Activated effector memory CD4-positive, alpha-beta T cell treated with Interleukin-2 at 50 U/mL for 16 hours (primary cell): ENCODE measurements around the gene ABL1.

ENCODE experiments used
- DNase-seq: peaks from one replicate; pipeline ENCODE4 v3.0.0-alpha.2; 2020

ABL1 gene

GRCh38 chr9:130854092-130854491 is 19.0 kb downstream of the ABL1 start:
- no peak for DNase-seq

GRCh38 chr9:130854835-130855234 is 19.8 kb downstream of the ABL1 start:
- DNase-seq: no peak

GRCh38 chr9:130856474-130856873 is 21.4 kb downstream of the ABL1 start:
- DNase-seq: no peak

GRCh38 chr9:130857864-130858738 is 23.0 kb downstream of the ABL1 start:
- DNase-seq: no peak

- DNase-seq: no peak
Observed at GRCh38 chr9:130858739-130859705, 24.0 kb downstream of the ABL1 start.

- DNase-seq: no peak
Observed at GRCh38 chr9:130860458-130861316, 25.6 kb downstream of the ABL1 start.

- no peak for DNase-seq
Observed at GRCh38 chr9:130861372-130862180, 26.5 kb downstream of the ABL1 start.

GRCh38 chr9:130862217-130862616 is 27.2 kb downstream of the ABL1 start:
- DNase-seq: no peak

- DNase-seq: no peak
Observed at GRCh38 chr9:130862747-130863146, 27.7 kb downstream of the ABL1 start.

GRCh38 chr9:130864541-130864940 is 29.5 kb downstream of the ABL1 start:
- DNase-seq: no peak

GRCh38 chr9:130865921-130866320 is 30.9 kb downstream of the ABL1 start:
- DNase-seq: no peak

- peak; percentile 10 for DNase-seq
Observed at GRCh38 chr9:130866474-130866965, 31.5 kb downstream of the ABL1 start.

GRCh38 chr9:130867556-130867955 is 32.5 kb downstream of the ABL1 start:
- DNase-seq: no peak

- DNase-seq: no peak
Observed at GRCh38 chr9:130868230-130868629, 33.2 kb downstream of the ABL1 start.

GRCh38 chr9:130869250-130869649 is 34.2 kb downstream of the ABL1 start:
- no peak for DNase-seq

- no peak for DNase-seq
Observed at GRCh38 chr9:130870491-130871381, 35.7 kb downstream of the ABL1 start.

- DNase-seq: no peak
Observed at GRCh38 chr9:130871395-130872062, 36.5 kb downstream of the ABL1 start.

- no peak for DNase-seq
Observed at GRCh38 chr9:130872093-130872492, 37.0 kb downstream of the ABL1 start.

GRCh38 chr9:130872508-130872907 is 37.5 kb downstream of the ABL1 start:
- DNase-seq: no peak
